GM20000 (cell line): Measurements from ENCODE around the gene DLEC1.

Experiments used
- DNase-seq: peaks from one replicate; pipeline ENCODE4 v3.0.0; 2012; ENCODE audit warnings: low spot score
- TF ChIP-seq, protein P1 (sequence below): IDR thresholded peaks from 2 replicates; pipeline ENCODE4 v1.5.1; 2012; ENCODE audit warnings: mild to moderate bottlenecking, control low read depth; ENCODE audit errors: extremely low read depth, missing control alignments

DLEC1 gene

DNA sequence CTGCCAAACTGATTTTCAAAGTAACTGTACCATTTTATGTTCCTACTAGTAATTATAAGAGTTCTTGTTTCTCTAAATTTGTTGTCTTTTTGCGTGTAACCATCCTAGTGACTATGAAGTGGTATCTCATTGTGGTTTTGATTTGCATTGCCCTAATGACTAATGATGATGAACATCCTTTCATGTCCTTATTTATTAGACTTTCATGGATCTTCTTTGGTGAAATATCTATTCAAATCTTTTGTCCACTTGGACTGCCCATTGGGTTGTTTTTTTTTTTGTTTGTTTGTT, 130.0 kb downstream of the DLEC1 start:
- TF ChIP-seq, protein P1, sequence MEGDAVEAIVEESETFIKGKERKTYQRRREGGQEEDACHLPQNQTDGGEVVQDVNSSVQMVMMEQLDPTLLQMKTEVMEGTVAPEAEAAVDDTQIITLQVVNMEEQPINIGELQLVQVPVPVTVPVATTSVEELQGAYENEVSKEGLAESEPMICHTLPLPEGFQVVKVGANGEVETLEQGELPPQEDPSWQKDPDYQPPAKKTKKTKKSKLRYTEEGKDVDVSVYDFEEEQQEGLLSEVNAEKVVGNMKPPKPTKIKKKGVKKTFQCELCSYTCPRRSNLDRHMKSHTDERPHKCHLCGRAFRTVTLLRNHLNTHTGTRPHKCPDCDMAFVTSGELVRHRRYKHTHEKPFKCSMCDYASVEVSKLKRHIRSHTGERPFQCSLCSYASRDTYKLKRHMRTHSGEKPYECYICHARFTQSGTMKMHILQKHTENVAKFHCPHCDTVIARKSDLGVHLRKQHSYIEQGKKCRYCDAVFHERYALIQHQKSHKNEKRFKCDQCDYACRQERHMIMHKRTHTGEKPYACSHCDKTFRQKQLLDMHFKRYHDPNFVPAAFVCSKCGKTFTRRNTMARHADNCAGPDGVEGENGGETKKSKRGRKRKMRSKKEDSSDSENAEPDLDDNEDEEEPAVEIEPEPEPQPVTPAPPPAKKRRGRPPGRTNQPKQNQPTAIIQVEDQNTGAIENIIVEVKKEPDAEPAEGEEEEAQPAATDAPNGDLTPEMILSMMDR: no peak
- no peak for DNase-seq

GRCh38 chr3:38170722-38171121, 131.7 kb downstream of the DLEC1 start:
- no peak for DNase-seq
- TF ChIP-seq, protein P1: no peak

DNA sequence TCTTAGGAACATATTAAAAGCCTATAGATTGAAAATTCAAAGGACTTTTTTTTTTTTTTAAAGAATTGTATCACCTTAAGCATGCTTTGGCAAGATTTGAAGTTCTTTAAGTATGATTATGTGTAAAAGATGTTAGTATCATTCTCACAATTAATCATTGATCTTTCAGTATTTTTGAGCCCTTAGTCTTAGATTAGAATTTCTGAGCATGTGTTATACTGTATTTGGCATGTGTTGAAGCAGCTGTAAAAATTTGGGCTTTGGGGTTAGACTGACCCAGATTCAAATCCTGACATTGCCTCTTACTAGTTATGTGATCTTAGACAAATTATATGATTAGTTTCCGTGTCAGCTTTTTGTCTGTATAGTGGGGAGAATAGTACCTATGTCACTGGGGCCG, 132.6 kb downstream of the DLEC1 start:
- TF ChIP-seq, protein P1: no peak
- no peak for DNase-seq
